Stimulated activated CD4-positive, alpha-beta T cell treated with anti-CD3 and anti-CD28 coated beads, Interleukin-15, amount 100 ng/mL, for 1 hour (primary cell): ENCODE measurements around the gene RNF5.
A peak's percentile ranks its signal among the peaks of the same experiment; 100 is the strongest.
"Not testable (repeated sequence)": the region's sequence is repeated elsewhere in the genome, so short reads cannot be mapped to it uniquely, and the experiment has no call there.

Experiments
- DNase-seq, 2 donors: peaks; one replicate each; pipeline ENCODE4 v3.0.0-alpha.2; 2020; ENCODE audit warnings: low read depth in 1 of 2, low spot score in 1 of 2

Gene RNF5

GRCh38 chr6:32188381-32189068 lies 10.3 kb downstream of the RNF5 start:
- DNase-seq: no peak

- DNase-seq: no peak
These were observed 11.0 kb downstream of the RNF5 start for GRCh38 chr6:32189069-32189741.

DNA sequence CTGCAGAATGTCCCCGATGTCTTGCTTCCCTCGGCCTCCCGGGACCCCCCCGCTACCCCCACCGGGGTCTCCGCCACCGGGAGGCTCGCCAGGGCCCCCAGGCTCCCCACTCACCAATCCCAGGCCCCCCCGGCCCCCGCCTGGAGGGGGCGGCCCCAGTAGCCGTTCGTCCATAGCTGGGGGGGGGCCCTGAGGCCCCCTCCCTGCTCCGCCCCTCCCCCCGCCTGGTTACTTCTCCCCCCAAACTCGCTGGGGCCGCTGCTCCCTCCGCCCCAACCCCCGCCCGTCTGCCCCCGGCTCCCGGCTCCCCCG lies 11.5 kb downstream of the RNF5 start:
- no peak for DNase-seq

GRCh38 chr6:32190054-32190851 lies 12.0 kb downstream of the RNF5 start, which contains the start of gene PBX2:
Gene PBX2 (minus strand): TSS chr6:32190202. CDS start chr6:32189915, 287 bp downstream.
- peak; percentile 66 to 69 for DNase-seq

DNA sequence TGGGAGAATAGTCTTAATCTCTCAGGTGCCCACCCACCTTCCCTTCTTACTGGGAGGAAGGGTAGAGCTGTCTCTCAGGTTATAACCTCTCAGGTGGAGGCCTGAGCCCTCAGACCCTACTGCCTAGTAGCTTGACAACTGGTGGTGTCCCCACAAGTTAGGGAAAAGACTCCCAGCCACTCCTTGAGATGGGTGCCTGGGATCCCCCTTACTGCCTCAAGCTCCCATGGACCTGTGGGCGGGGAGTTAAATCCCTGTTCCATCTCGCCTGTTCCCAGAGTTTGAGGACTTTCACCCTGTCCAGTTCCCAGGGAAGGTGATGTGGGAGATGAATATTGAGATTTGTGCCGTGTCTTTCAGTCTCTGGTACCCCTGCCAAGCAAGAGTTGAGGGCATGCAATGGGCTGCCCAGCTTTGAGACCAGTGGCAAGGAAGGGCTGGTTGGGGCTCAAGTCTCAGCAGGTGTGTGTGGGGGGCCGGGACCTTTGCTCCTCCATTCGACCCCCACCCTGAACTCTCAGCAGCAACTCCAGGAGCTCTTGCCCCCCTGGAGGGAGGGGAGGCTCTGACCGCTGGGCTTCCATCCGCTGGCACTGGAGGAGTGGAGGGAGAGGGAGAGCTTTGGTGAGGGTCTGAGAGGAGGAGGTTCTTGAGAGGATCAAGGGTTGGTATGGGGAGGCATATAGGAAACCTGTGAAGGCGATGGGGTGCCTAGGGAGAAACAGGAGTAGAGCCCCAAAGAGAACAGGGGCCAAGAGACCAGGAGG lies 12.9 kb downstream of the RNF5 start:
- DNase-seq: no peak

- DNase-seq: no peak
These were observed 13.7 kb downstream of the RNF5 start for GRCh38 chr6:32191696-32192607.

GRCh38 chr6:32192608-32193039 lies 14.4 kb downstream of the RNF5 start, which contains the start of gene GPSM3:
Gene GPSM3 (minus strand): TSS chr6:32192643. CDS start chr6:32192513, 130 bp downstream.
- DNase-seq: no peak

- not testable (repeated sequence) for DNase-seq
These were observed 14.9 kb downstream of the RNF5 start for GRCh38 chr6:32193096-32193495.

- no peak for DNase-seq
These were observed 16.2 kb downstream of the RNF5 start for GRCh38 chr6:32194388-32194787.

DNA sequence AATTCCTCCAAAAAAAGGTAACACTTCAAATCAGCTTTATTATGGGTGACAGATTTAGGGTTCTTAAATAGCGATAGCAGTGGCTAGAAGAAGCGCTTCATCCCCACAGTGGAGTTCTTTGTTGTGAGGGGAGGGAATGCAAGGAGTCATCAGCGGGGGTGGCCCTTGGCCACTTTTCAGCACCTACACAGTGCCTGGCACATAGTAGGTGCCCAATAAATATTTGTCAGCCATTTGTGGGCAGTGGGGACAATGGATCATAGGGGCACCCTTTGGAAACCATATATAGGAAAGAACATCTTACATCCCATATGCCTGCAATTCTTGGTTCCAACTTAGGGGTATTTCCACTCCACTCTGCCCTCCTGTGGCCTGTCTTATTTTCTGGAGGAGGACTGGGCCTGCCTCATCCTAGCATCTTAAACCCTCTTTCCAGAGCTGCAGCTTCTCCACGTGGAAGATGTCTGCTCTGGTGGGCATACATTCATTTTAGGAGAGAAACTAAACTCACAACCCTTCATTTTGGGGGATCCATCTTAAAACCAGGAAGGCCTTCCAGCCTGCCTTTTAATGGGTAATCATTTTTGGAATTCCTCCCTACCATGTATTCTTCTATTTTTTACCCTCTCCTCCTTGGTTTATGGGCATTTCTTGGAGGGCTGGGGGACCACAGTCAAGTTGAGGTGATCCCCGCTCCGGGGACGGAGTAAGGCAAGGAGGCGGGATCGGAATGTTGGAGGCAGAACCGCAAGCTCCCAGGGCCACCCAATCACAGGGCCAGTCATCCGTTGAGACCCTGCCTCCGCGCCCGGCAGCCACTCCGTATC lies 16.8 kb downstream of the RNF5 start:
- no peak for DNase-seq

DNA sequence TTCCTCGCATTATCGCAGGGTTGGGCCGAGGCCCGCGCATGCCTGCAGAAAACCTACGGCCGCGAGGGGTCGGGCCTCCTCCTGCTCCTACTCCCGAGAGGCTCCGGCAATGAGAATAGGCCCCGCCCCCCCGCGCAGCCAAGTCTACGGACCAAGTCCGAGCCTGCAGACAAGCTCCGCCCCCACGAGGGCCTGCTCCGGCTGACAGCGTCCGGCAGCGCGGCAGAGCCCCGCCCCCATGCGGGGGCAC lies 17.4 kb downstream of the RNF5 start:
- DNase-seq: peak; percentile 100

DNA sequence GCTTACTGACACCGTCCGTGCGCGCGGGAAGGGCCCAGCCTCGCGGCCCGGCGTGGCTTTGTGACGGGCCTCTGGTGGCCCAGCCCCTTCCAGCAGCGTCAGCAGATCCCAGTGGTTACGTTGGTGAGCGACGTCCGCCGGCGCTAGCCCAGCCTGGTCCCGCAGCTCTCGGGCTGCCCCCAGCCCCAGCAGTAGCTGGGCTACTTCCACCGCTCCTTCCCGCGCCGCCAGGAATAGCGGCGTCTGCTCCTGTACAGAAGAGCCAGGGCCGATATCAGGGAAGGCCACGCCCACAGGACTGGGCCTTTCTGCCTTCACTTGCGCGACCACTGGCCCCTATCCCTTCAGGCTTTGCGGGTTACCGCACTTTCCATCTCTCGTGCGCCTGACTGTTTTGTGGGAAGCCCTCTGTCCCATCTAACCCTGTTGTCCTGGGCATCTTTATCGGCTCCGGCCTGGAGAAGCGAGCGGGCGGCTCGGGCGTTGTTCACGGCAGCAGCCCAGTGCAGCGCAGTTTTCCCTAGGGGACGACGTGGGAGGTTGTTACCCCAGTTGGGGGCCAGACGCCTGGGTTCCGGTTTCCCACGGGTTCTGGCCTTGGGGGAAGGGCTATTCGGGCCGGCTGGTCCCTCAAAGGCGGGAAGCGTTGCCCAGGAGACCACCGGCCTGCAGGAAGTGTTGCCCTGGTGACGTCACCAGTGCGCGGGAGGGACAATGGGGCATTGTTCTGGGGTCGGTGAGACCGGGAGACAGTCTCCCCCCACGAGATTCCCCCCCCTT lies 17.9 kb downstream of the RNF5 start:
- peak in 1 of 2 donors; percentile 24 for DNase-seq

GRCh38 chr6:32196682-32197616 lies 18.7 kb downstream of the RNF5 start:
- no peak for DNase-seq

GRCh38 chr6:32198345-32198696 lies 20.1 kb downstream of the RNF5 start:
- DNase-seq: no peak

GRCh38 chr6:32198866-32199265 lies 20.7 kb downstream of the RNF5 start:
- no peak for DNase-seq

DNA sequence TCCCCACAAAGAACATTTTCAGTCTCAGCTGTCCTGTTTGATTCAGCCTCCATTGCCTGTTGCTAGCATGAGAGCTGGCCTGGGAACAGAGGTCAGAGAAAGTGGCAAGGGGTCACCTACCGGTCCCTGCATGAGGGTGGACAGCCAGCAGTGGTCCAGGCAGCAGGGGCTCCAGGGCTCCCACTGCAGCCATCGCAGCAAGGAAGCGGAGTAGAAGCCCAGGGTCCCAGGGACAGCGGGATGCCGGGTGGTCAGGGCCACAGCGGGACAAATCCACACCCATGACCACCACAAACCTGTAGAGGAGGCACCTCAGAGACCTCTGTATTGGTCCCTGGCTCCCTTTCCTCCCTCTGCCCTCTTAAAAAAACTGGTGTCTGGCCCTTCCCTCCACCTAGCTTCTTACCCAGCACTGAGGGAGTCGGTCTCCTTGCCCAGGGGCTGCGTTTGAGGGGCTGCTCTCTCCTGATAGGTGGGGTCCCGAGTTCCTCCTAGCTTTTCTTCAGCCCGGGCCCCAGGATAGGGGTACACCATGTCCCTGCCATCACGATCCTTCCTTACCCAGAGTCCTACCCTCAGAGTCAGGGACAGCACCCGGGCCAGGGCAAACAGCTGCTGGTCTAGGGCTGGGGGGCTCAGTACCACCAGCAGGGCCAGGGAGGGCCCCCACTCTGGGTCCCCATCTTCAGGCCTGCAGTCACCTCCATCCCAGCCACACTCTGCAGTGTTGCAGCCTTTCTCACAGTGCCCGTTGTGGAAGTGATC lies 22.7 kb downstream of the RNF5 start:
- DNase-seq: no peak

DNA sequence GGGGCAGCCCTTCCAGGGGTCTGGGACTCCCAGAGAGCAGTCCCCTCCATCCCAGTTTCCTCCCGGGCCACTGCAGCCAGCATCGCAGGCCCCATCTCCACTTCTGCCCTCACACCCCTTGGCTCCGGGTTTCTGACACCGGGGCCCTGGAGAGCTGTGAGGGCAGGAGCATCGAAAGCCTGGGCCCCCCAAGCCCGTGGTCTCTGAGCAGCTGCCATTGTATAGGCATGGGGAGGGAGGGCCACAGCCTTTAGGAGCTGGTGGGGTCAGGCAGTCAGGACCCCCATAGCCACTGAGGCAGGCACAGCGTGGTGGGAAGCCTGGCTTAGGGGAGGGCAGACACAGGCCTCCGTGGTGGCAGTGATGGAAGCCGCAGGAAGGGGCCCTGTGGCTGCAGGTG lies 24.0 kb downstream of the RNF5 start:
- no peak for DNase-seq
